Left lobe of liver (tissue), 2 donors: ENCODE data around the gene GRIK2. TPM values are rescaled to one million over a fixed set of nuclear protein-coding genes. Genes with fewer than 3 reads are reported as not detected.
A peak's percentile ranks its signal among the peaks of the same experiment; 100 is the strongest.
"Not testable (repeated sequence)": the region's sequence is repeated elsewhere in the genome, so short reads cannot be mapped to it uniquely, and the experiment has no call there.

ENCODE experiments used
- ATAC-seq: fragments of 200-7000 bp; cut with Tn5 transposase; one replicate; pipeline ENCODE4 v1.9.1; 2020; ENCODE audit warnings: mild to moderate bottlenecking, moderate library complexity
- DNase-seq: peaks from one replicate; pipeline ENCODE4 v3.0.0-alpha.2; 2020; ENCODE audit warnings: low spot score
- total RNA-seq: library from RNA; stranded (reverse); gene quantifications from one replicate; pipeline ENCODE4 v1.2.1, GENCODE V29; 2021
- donor health status: DM: no; HTN: no; CAD: no; lungs with moderate emphysema.
- donor health status: DM: no; HTN: yes; CAD: no.

Gene GRIK2
- total RNA-seq, 1 donor from 2014 or later, result 0.10 TPM

DNA sequence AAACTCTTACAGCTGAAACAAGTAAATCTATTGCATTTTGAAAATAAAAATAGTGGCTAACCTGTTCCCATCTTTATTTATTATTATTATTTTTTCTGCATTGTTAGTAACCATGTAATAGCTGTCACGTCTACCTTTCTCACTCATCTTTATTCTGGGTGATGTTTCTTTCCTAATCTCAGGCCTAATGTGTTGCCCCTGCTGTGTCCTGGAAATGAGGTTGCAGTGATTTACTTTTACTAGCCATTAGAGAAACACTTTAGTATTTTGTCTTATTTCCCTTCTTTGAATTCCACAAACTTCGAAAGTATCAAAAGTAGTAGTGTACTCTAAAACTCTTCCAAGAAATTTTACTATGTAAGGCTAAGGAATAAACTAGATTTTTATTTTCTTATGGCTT is 546.9 kb downstream of the GRIK2 start:
- ATAC-seq, result no peak
- DNase-seq, result no peak

DNA sequence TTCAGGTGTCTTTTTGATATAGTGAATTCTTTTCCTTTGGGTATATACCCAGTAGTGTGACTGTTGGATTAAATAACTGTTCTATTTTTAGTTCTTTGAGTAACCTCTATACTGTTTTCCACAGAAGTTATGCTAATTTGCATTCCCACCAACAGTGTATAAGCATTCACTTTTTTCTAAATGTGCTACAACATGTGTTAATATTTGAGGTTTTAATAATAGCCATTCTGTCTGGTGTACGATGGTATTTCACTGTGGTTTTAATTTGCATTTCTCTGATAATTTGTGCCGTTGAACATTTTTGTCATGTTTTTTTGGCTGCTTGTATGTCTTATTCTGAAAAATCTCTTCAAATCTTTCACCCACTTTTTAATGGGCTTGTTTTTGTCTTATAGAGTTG is 563.5 kb downstream of the GRIK2 start:
- DNase-seq, result no peak
- ATAC-seq, result no peak

DNA sequence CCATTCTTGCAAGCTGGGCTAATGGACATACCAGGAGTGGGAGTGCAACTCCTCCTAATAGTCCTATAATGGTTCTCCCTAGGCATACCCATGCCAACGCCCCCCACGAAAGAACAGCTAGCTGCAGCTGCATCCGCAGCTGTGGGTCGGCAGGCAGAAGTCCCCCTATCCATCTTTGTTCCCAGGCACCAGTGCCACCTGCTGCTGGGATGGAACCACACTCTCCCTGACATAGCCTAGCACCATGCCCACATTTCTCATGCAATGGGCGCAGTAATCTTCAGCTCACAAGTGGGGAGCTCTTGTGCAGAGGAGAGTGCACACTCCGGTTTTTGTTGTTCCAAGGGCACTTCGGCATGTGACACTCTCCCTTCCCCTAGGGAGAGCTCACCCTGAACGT is 567.8 kb downstream of the GRIK2 start:
- ATAC-seq, result no peak

DNA sequence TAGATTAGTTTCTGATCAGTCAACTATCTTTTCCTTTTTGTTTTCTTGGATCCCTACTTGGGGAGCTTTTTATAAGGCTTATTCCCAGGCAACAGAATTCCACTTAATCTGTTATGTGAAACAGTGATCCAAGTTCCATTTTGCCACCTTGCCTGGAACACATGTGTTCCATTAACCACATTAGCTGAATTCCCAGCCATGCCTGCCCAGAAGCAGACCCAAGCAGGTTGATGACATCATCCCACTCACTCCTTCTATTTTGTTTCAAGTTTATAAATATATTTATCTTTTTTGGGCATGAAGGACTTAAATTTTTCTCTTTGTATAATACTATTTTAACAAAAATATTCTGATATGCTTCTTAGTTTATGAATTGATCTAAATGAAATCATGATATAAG is 587.4 kb downstream of the GRIK2 start:
- no peak for DNase-seq
- ATAC-seq, result no peak

More for the DNA sequence above, 567.8 kb downstream of the GRIK2 start:
- DNase-seq, result no peak

DNA sequence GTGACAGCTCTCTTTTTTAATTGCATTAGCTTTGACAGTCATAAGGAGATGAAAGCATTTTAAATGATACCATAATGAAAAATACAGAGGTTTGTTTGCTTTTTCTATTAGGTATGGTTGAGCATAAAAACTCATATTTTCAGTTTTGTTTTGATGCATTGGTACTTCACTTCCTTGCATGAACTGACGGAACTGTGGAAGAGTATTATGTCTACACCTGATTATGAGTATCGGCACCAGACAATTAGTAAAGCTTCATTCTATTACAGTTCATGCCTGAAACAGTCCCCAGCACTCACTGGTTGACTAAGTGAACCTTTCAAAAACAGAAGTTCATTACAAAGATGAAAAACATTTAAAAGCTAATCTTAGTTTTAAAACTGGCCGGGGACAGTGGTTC is 593.0 kb downstream of the GRIK2 start:
- ATAC-seq (no peak), DNase-seq (no peak)

DNA sequence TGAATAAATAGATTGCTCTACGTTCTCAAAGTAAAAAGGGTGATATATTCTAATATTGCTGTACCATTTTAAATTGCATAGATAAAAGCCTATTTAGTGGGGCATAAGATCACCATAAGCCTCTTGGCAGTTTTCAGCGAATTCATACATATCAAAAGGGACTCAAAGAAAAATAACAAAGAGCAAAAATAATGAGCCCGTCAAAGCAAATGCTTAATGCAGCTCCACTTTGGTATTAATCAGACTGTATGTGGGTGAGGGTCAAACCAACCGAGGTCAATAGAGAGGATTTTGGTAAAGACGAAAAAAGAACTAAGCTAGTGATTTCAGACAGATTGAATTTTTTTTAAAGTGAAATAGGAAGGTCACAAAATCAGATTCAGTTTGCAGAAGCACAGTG is 598.8 kb downstream of the GRIK2 start:
- no peak for ATAC-seq
- DNase-seq, result no peak

DNA sequence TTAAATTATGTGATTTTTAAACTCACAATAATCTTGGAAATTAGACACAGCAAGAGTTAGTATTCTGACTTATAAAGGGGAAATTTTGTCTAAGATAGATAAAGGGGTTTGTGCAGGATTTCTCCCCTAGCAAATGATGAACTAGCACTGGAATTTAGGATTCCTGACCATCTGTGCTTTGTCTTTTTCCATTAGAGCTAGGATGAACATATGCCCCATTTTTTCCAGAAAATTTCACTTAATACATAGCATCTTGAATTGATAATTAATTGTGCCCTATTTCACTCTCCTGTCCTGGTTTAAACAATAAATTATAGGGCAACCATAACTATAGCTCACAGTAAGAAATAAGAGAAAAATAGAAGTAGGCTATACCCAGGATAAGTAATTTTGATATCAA is 601.0 kb downstream of the GRIK2 start:
- DNase-seq, result no peak

DNA sequence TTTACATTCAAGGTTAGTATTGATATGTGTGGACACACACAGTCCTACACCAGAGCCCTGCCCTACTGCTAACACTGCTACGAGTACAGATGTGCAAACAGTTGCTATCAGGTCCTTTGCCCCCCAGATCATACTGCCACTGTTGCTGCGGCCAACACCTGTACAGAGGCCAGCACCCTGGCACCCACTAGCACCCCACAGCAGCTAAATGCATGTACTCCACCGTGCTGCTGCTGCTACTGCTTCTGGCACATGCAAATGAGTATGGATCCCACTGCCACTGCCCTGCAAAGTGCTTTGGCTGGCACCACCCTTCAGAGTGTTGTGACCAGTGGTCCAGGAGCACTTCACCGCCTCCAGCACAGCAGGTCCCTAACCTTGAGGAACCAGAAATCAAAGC is 621.9 kb downstream of the GRIK2 start:
- DNase-seq (no peak), ATAC-seq (no peak)

More for the DNA sequence above, 601.0 kb downstream of the GRIK2 start:
- ATAC-seq, result no peak

DNA sequence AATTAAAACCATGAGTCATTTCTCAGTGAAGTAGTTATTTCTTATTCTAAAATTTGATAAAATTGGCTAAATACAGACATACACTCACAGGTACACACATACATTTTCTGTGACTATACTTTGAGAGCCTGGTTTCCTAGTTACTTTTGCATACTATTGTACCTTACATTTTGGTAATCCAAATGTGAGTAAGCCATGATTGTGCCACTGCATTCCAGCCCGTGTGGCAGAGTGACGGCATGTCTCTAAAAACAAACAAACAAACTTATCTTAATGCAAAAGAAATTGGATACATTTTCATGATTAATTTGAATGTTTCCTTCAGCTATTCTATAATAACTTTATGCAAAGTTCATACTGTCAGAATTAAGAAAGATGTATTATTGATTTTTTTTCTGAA is 628.8 kb downstream of the GRIK2 start:
- DNase-seq (no peak), ATAC-seq (no peak)

DNA sequence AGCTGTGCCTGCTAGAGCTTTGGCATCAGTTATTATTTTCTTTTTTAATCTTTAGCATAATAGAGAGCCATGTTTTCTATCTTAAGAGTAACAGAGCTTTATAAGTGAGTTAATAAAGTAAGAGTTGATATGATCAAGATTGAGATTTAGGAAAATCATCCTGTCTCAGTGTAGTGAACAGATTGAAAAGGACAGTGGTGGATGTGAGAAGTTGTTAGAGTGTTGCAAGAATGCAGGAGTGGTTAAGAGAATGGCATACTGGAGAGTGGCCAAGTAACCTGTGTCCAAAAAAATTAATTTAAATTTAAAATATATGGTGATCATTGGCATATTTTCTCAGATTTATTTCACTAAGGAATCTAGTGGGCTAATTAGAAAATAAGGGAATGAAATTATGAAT is 629.3 kb downstream of the GRIK2 start:
- no peak for DNase-seq
- ATAC-seq, result no peak

DNA sequence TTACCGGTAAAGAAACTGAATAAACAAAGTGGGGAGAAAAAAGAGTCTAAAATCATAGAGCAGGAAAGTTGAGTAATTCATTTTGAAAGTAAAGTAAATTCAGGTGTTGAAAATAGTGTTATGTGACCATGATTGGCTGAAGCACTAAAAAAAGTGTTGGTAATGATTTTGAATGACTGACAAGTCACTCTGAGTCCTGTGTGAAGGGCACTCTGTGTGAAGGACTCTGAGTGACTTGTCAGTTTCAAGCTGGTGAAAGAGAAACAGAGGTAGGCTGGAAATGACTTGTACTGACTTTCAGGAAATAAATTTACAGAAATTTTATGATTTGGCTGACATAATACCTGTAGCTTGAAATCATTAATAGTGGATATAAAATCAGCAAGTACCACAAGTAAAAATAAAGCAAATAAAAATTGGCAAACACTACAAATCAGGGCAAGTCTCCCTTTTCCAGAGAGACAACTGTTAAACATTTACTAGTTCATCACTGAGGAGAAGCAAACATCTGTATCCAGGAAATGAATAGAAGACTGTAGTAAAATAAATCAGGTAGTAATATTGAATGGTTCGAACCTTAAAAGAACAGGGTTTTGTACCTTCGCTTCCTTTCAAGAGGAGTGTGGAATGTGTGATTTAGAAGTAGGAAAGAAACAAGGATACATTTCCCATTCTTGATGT is 630.6 kb downstream of the GRIK2 start:
- ATAC-seq (peak; percentile 91), DNase-seq (no peak)

DNA sequence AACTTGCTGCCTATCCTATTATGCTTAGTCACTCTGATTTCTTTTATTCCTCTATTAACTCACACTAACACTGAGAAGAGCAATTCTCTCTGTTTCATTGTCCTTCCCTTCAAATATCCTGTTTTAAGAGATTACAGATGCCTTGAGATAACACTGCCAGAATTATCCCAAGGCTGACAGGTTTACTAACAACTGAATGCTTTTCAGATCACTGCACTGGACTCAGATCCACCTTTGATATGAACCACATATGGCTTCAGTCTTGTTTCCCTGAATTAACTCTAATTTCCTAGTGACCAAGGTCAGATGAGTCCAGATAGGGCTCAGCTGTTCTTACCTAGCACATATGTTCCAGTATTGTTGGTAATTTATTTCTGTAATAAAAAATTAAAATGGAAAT is 633.1 kb downstream of the GRIK2 start:
- DNase-seq (no peak), ATAC-seq (no peak)

DNA sequence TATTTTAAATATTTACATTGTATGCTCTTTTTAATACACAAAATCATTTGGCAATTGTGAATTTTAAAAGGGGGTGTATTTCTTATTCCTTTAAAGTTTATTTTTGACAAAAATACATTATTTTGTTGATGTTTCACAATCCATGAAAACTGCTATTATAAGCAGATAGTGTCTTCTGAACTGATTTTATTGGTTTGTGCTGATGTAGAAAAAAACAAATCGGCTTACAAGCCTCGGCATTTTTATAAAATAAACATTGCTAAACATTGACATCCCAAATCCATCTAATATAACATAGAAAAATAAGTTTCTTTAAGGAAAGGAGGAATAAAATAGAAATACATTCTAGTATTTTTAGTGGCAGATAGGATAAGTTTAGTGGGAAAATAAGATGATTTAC is 634.7 kb downstream of the GRIK2 start:
- DNase-seq (no peak), ATAC-seq (no peak)

DNA sequence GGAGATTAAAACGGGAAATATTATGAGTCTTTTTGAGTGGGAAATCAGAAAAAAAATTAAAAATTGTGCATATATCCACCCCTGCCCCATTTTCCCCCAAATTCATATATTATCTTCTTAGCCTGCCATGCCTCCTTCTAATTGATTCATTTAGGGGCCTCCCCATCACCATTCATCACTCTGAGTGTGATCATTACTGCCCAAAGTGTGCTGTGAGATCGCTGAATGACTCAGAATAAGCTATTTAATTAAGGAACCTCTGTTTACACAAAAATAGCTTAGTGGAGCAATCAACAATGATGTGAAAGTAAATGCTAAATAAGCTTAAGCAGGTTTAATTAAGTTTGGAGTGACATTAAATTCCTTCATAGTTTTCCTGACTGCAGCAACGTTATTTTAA is 645.5 kb downstream of the GRIK2 start:
- DNase-seq (no peak), ATAC-seq (no peak)

DNA sequence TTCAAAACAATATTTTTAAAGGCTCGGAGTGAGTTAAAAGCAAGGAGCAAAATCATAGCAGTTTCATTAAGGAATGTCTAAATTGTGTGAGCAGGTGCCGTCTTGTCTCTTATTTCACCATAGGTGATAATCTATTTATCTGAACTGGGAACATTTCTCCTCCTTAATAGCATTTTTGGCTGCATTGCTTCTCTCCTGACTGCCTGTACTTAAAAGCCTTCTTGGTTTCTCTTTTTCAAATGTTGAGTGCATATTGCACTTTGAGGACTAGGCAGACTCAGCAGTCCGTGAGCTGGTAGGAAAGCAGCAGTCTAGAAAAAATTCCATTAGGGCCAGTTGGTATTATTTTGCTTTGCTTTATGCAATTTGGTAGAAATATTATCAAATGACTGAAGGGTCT is 645.9 kb downstream of the GRIK2 start:
- ATAC-seq, result no peak
- DNase-seq, result no peak

DNA sequence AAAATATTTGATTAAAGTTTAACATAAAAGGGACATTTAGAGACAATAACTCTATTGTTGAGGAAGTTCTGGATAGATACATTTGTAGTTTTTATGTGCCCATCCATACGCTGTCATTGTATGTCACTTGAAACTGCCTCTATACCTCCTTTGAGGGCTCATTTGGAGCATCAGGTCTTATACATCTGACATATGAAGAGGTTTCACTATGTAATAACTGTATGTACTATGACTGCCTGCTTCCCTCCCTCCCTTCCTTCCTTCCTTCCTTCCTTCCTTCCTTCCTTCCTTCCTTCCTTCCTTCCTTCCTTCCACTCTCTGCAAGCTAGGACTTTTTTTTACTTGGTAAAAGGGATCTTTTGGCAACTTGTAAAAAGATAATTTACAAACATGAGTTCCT is 657.5 kb downstream of the GRIK2 start:
- DNase-seq (no peak), ATAC-seq (no peak)

DNA sequence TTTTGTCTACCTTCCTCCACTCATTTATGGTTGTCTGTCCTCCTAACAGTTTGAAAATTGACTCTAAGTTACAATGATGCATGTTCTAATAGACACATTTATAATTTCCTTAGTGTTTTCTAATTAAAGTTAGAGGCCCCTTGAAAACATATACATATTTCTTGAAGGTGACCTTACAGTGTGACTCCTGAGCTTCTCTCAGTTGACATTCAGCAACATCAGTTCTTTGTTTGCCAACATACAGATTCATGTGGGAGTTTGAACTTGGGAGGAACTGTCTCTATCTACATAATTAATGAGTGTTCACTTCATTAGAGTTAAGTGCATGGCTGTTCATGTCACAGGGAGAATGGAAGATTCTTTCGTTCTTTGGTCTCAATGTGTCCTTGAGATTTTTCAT is 658.2 kb downstream of the GRIK2 start:
- ATAC-seq, result no peak
- no peak for DNase-seq

DNA sequence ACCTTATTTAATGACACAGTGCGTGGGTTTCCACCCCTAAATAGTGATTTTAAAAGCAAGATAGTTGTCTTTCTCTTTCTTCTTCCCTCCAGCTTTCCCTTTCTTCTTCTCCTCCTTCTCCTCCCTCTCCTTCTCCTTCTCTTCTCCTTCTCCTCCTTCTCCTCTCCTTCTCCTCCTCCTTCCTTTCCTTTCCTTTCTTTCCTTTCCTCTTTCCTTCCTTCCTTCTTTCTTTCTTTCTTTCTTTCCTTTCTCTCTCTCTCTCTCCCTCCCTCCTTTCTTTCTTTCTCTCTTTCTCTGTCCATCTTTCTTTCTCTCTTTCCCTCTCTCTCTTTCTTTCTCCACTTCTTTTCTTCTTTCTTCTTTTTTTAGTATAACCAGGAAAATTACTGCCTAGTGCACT is 670.6 kb downstream of the GRIK2 start:
- ATAC-seq (no peak), DNase-seq (no peak)

DNA sequence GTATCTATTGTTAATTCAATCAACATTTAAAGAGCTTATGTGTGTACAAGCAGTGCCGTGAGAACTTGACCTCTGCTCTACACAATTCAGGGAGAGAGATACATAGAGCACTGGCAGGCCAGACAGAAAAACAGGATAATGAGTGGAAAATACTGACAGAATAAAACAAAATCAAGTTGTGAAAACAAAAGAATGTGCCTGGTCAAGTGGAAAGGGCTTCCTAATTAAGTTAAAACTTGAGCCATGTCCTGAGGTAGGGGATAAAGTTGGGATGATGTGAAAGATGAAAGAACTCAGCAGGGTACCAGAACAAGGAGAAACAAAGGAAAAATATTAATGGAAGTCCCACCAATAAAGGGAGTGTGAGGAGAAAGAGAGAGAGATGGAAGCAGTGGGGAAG is 672.8 kb downstream of the GRIK2 start:
- ATAC-seq (no peak), DNase-seq (no peak)

DNA sequence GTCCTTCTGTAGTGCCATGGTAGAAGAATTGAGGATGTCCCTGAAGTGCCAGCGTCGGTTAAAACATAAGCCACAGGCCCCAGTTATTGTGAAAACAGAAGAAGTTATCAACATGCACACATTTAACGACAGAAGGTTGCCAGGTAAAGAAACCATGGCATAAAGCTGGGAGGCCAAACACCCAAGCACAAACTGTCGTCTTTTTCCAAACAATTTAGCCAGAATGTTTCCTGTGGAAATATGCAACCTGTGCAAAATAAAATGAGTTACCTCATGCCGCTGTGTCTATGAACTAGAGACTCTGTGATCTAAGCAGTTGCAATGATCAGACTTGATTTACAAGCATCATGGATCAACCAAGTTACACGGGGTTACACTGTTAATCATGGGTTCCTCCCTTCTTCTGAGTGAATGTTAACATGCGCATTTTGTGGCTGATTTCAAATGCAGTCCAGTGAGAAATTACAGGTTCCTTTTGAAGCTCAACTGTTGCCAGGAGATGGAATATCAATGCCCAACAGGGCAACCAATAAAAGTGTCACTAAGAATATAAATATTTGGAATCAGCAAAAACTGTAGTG is 674.9 kb downstream of the GRIK2 start:
- ATAC-seq (no peak), DNase-seq (no peak)

DNA sequence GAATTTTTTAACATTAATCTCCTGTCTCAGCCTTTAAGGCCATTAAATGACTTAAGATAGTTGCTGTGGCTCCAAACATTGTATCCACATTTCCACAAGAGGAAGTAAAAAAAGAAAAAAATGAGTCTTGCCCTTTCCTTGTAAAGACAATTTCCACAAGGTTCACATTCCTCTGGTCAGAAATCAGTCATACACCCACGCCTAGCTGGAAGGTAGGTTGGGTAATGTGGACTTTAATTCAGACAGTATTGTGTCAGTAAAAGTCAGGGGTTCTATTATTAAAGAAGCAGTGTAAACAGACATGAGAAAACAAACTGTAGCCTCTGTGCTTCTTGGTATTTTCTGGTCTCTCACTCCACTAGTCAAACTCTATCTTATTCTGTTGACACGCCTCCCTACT is 682.0 kb downstream of the GRIK2 start:
- ATAC-seq, result peak; percentile 81

DNA sequence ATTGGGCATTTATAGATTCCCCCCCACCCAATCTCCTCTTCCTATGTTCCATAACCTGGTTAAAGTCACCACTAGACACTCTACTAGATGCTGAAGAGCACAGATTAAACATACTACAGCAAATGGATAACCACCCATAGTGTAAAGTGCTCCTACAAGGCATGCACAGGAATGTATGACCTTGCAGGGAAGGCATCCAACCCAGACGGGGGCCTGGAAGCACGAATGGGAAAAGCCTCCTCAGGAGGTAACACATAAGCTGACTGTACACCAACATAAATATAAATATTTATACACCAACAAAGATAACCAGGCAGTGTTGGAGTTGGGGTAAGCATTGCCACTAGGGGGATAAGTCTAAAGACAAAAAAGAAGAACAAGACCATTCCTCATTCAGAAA is 691.7 kb downstream of the GRIK2 start:
- ATAC-seq, result no peak

More for the DNA sequence above, 682.0 kb downstream of the GRIK2 start:
- no peak for DNase-seq

DNA sequence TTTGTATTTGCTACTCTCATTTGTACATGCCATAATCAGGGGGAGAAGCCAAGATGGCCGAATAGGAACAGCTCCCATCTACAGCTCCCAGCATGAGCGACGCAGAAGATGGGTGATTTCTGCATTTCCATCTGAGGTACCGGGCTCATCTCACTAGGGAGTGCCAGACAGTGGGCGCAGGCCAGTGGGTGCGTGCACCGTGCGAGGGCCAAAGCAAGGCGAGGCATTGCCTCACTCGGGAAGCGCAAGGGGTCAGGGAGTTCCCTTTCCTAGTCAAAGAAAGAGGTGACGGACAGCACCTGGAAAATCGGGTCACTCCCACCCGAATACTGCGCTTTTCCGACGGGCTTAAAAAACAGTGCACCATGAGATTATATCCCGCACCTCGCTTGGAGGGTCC is 694.7 kb downstream of the GRIK2 start:
- not testable (repeated sequence) for DNase-seq

More for the DNA sequence above, 691.7 kb downstream of the GRIK2 start:
- DNase-seq, result no peak

More for the DNA sequence above, 694.7 kb downstream of the GRIK2 start:
- not testable (repeated sequence) for ATAC-seq
